Activated CD8-positive, alpha-beta memory T cell treated with anti-CD3 and anti-CD28 coated beads, Interleukin-2, amount 10 ng/mL, durations not matched to agents 7 days and 5 days (primary cell): ENCODE measurements around the gene PDPK1. TPM values are rescaled to one million over a fixed set of nuclear protein-coding genes. Genes with fewer than 3 reads are reported as not detected.
"Not testable (repeated sequence)": the region's sequence is repeated elsewhere in the genome, so short reads cannot be mapped to it uniquely, and the experiment has no call there.

Source experiments
- ATAC-seq: fragments of 150-1000 bp; cut with Tn5 transposase; one replicate; pipeline ENCODE4 v1.10.0; 2021; ENCODE audit warnings: moderate library complexity
- CTCF ChIA-PET: fragments of 350-600 bp; sonication (Branson Sonifier 250); formaldehyde crosslinking; loops from one replicate; lab custom pipeline; 2021; ENCODE audit warnings: antibody characterized with exemption; lab: Charles Lee
- DNase-seq: peaks from one replicate; pipeline ENCODE4 v3.0.0-alpha.2; 2020
- H3K27ac Mint-ChIP-seq: one replicate; pipeline ENCODE4 v1.8.0; 2021; ENCODE audit warnings: mild to moderate bottlenecking, mixed read lengths
- H3K27me3 Mint-ChIP-seq: one replicate; pipeline ENCODE4 v1.8.0; 2021; ENCODE audit warnings: mixed read lengths
- H3K36me3 Mint-ChIP-seq: one replicate; pipeline ENCODE4 v1.8.0; 2021; ENCODE audit warnings: mild to moderate bottlenecking, mixed read lengths
- H3K4me1 Mint-ChIP-seq: one replicate; pipeline ENCODE4 v1.8.0; 2021; ENCODE audit warnings: mixed read lengths
- H3K4me3 Mint-ChIP-seq: one replicate; pipeline ENCODE4 v1.8.0; 2021; ENCODE audit warnings: mild to moderate bottlenecking, moderate library complexity, mixed read lengths
- H3K9me3 Mint-ChIP-seq: one replicate; pipeline ENCODE4 v1.8.0; 2022; ENCODE audit warnings: low read depth, mixed read lengths
- total RNA-seq, 2 experiments: library from RNA; stranded (reverse); gene quantifications; one replicate each; pipeline ENCODE4 v1.2.3, GENCODE V29; 2021

PDPK1 gene
- total RNA-seq, 2 experiments from 2014 or later: 40.3 to 45.1 TPM

GRCh38 chr16:2531696-2532493, 5.9 kb upstream of the PDPK1 start:
- Mint-ChIP-seq H3K4me1 (peaks cover 20% of the 10 kb centered on the region), H3K9me3 (no peaks in the 10 kb centered on the region), H3K36me3 (no peaks in the 10 kb centered on the region), H3K27ac (peak overlapping the region; percentile 98), H3K4me3 (peak overlapping the region; percentile 82), H3K27me3 (no peaks in the 10 kb centered on the region)
- CTCF ChIA-PET: interaction anchor here (1.2 to 1.6 kb wide), 2 partner anchors 11 kb away, joined by 3 to 7 read pairs; no protein-coding TSS in a partner anchor
- peak; percentile 94 for ATAC-seq
- peak; percentile 99 for DNase-seq

- CTCF ChIA-PET: interaction anchor here (0.8 to 1.6 kb wide), 3 partner anchors 12 to 58 kb away, joined by 3 to 7 read pairs (median 4); no protein-coding TSS in a partner anchor
- no peaks in the 10 kb centered on the region for H3K9me3 Mint-ChIP-seq
- DNase-seq (peak; percentile 84), ATAC-seq (peak; percentile 8)
- H3K27ac Mint-ChIP-seq: peak overlapping the region; percentile 98
- H3K36me3 Mint-ChIP-seq: no peaks in the 10 kb centered on the region
- peaks cover 24% of the 10 kb centered on the region for H3K4me1 Mint-ChIP-seq
- H3K27me3 Mint-ChIP-seq: no peaks in the 10 kb centered on the region
- H3K4me3 Mint-ChIP-seq: peak overlapping the region; percentile 82
Measured at GRCh38 chr16:2532494-2533141, 5.2 kb upstream of the PDPK1 start.

- ATAC-seq, H3K9me3 Mint-ChIP-seq, H3K27me3 Mint-ChIP-seq, H3K36me3 Mint-ChIP-seq: not testable (repeated sequence)
- DNase-seq: peak; percentile 41
- Mint-ChIP-seq H3K4me3 (peak overlapping the region; percentile 82), H3K27ac (peak overlapping the region; percentile 98), H3K4me1 (peaks cover 24% of the 10 kb centered on the region)
- CTCF ChIA-PET: interaction anchor here (0.8 to 1.6 kb wide), 3 partner anchors 12 to 59 kb away, joined by 3 to 7 read pairs (median 4); no protein-coding TSS in a partner anchor
Measured at GRCh38 chr16:2533142-2533755, 4.6 kb upstream of the PDPK1 start.

- H3K36me3 Mint-ChIP-seq: no peaks in the 10 kb centered on the region
- peak overlapping the region; percentile 72 for H3K27ac Mint-ChIP-seq
- no peaks in the 10 kb centered on the region for H3K27me3 Mint-ChIP-seq
- peak overlapping the region; percentile 51 for H3K4me3 Mint-ChIP-seq
- no peak for ATAC-seq
- peaks cover 27% of the 10 kb centered on the region for H3K4me1 Mint-ChIP-seq
- DNase-seq: no peak
- no peaks in the 10 kb centered on the region for H3K9me3 Mint-ChIP-seq
- CTCF ChIA-PET: no interaction called here
Measured at GRCh38 chr16:2533912-2534311, 3.9 kb upstream of the PDPK1 start.

GRCh38 chr16:2534335-2534734, 3.5 kb upstream of the PDPK1 start:
- Mint-ChIP-seq H3K4me1 (peaks cover 32% of the 10 kb centered on the region), H3K27ac (peak overlapping the region; percentile 72)
- not testable (repeated sequence) for H3K9me3 Mint-ChIP-seq, DNase-seq, H3K36me3 Mint-ChIP-seq, ATAC-seq, H3K27me3 Mint-ChIP-seq, H3K4me3 Mint-ChIP-seq
- CTCF ChIA-PET: interaction anchor here (0.5 to 0.7 kb wide), 2 partner anchors 46 to 305 kb away, joined by 3 read pairs; no protein-coding TSS in a partner anchor

- CTCF ChIA-PET: no interaction called here
- no peak overlapping the region for H3K27ac Mint-ChIP-seq
- no peak overlapping the region for H3K4me3 Mint-ChIP-seq
- peaks cover 41% of the 10 kb centered on the region for H3K4me1 Mint-ChIP-seq
- H3K9me3 Mint-ChIP-seq: no peaks in the 10 kb centered on the region
- H3K27me3 Mint-ChIP-seq: no peaks in the 10 kb centered on the region
- no peak for ATAC-seq
- no peak for DNase-seq
- peaks cover 4% of the 10 kb centered on the region for H3K36me3 Mint-ChIP-seq
Measured at GRCh38 chr16:2535625-2536013, 2.2 kb upstream of the PDPK1 start.

GRCh38 chr16:2539192-2539844, 1.5 kb downstream of the PDPK1 start:
- H3K27me3 Mint-ChIP-seq, DNase-seq, H3K9me3 Mint-ChIP-seq, H3K36me3 Mint-ChIP-seq, ATAC-seq: not testable (repeated sequence)
- Mint-ChIP-seq H3K4me1 (peaks cover 36% of the 10 kb centered on the region), H3K27ac (peak overlapping the region; percentile 47), H3K4me3 (peak overlapping the region; percentile 79)
- CTCF ChIA-PET: interaction anchor here (1.4 kb wide), 1 partner anchor 25 kb away, joined by 4 read pairs; the partner anchor contains the start of gene ATP6V0C

GRCh38 chr16:2539845-2540458, 2.1 kb downstream of the PDPK1 start:
- peak; percentile 57 for DNase-seq
- H3K27ac Mint-ChIP-seq, H3K9me3 Mint-ChIP-seq, ATAC-seq, H3K36me3 Mint-ChIP-seq, CTCF ChIA-PET, H3K27me3 Mint-ChIP-seq: not testable (repeated sequence)
- Mint-ChIP-seq H3K4me3 (peak overlapping the region; percentile 79), H3K4me1 (peaks cover 36% of the 10 kb centered on the region)

- H3K27me3 Mint-ChIP-seq, H3K9me3 Mint-ChIP-seq, CTCF ChIA-PET, H3K36me3 Mint-ChIP-seq, DNase-seq, ATAC-seq: not testable (repeated sequence)
- H3K4me1 Mint-ChIP-seq: peaks cover 36% of the 10 kb centered on the region
- peak overlapping the region; percentile 12 for H3K4me3 Mint-ChIP-seq
- peak overlapping the region; percentile 65 for H3K27ac Mint-ChIP-seq
Measured at GRCh38 chr16:2540912-2541311, 3.1 kb downstream of the PDPK1 start.

- peaks cover 35% of the 10 kb centered on the region for H3K4me1 Mint-ChIP-seq
- CTCF ChIA-PET, H3K4me3 Mint-ChIP-seq, H3K27me3 Mint-ChIP-seq, DNase-seq, H3K36me3 Mint-ChIP-seq, ATAC-seq, H3K9me3 Mint-ChIP-seq: not testable (repeated sequence)
- H3K27ac Mint-ChIP-seq: peak overlapping the region; percentile 65
Measured at GRCh38 chr16:2541409-2541808, 3.6 kb downstream of the PDPK1 start.

- DNase-seq, H3K4me3 Mint-ChIP-seq, CTCF ChIA-PET, H3K27me3 Mint-ChIP-seq, H3K9me3 Mint-ChIP-seq, H3K27ac Mint-ChIP-seq, ATAC-seq, H3K36me3 Mint-ChIP-seq: not testable (repeated sequence)
- peaks cover 27% of the 10 kb centered on the region for H3K4me1 Mint-ChIP-seq
Measured at GRCh38 chr16:2543771-2544170, 6.0 kb downstream of the PDPK1 start.

GRCh38 chr16:2550283-2550878, 12.6 kb downstream of the PDPK1 start:
- H3K27ac Mint-ChIP-seq, DNase-seq, H3K27me3 Mint-ChIP-seq, H3K4me1 Mint-ChIP-seq, ATAC-seq, CTCF ChIA-PET, H3K36me3 Mint-ChIP-seq, H3K9me3 Mint-ChIP-seq, H3K4me3 Mint-ChIP-seq: not testable (repeated sequence)
